HL-60/S4 treated with retinoic acid at 250 ng/mL for 4 days and 3 days (cell line): Measurements from ENCODE around the gene ANO4.

Experiments used
- in situ Hi-C: fragments of 300-500 bp; cut with MboI; formaldehyde crosslinking; loops from 2 replicates; pipeline ENCODE4 v1.7.0; 2022; ENCODE audit warnings: low sequenced_read_pairs

ANO4 gene

GRCh38 chr12:100801320-100801719 is 6.7 kb downstream of the ANO4 start:
- in situ Hi-C loops, result no loop called here

DNA sequence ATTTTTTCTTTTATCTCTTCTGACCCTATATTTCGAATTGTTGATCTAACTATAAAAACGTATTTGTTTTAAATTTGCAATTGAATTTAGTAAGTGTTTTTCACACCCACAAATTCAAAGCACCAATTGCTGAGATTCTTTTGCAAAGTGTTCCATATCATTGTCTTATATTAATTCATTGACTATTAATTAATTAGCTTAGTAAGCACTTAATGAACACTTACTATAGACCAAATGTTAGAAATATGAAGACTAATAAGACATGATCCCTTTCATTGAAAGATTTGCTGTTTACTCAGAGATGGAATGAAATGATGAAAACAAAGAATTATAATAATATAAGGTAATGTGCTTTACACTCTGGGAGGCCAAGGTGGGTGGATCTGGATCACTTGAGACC is 14.2 kb downstream of the ANO4 start:
- in situ Hi-C loops, result no loop called here

- in situ Hi-C loops, result no loop called here
Observed at GRCh38 chr12:100820314-100820713, 25.7 kb downstream of the ANO4 start.

DNA sequence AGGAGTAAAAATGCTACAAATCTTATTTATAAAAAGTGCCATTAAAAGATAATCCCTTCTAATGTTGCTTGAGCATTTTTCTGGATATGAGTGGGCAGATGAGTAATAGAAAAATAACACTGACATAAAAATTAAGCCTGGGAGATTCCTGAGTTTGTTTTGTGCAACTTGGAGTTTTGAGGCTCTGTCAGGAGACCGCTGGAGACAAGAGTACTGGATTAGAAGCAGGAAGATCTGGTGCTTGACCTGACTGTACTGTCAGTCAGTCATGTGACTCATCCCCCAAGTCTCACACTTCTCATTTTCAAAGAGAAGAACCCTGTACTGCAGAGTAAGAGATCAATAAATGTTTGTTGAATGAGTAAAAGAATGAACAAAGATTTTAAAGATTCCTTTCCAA is 29.4 kb downstream of the ANO4 start:
- in situ Hi-C loops, result no loop called here

DNA sequence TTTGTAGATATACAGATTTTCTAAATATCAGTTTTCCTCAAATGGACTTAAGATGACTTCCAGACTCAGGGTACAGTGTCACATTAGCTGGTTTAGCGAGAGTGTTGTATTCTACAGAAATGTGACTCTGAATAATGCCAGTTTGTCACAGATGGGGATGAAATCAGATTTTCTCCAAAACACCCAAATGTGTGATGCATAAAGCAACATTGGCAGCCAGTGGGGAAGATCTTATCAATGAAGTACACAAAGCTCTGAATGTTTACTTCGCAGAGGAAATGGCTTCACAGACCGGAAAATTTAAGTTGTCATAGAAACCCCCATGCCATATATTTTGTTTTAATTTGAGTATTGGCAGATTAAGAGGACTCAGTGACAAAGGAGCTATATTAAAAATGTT is 29.9 kb downstream of the ANO4 start:
- in situ Hi-C loops, result no loop called here

DNA sequence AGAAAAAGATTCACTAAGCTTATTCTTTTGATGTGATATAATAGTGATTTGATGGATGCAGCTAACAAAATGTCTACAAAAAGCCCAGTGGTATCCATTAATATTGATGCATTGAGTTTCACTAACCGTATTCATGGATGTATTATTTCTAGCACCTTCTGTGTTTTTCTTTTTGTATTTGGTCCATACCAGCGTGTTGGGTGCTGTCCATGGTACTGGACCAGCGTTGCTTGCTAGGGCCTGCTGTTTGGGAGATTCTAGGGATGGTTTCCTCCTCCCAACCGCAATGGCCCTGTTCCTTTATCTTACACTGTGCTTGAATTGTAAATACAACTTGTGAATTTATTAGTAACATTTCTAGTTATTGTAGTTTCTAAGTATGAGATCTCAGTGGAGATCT is 31.7 kb downstream of the ANO4 start:
- in situ Hi-C loops, result loop anchor here (25.0 kb wide), 1 partner anchor 486 kb away; no protein-coding TSS in a partner anchor

GRCh38 chr12:100827901-100828520 is 33.4 kb downstream of the ANO4 start:
- in situ Hi-C loops, result loop anchor here (25.0 kb wide), 1 partner anchor 484 kb away; no protein-coding TSS in a partner anchor

GRCh38 chr12:100830003-100830795 is 35.6 kb downstream of the ANO4 start:
- in situ Hi-C loops, result loop anchor here (25.0 kb wide), 1 partner anchor 482 kb away; no protein-coding TSS in a partner anchor

DNA sequence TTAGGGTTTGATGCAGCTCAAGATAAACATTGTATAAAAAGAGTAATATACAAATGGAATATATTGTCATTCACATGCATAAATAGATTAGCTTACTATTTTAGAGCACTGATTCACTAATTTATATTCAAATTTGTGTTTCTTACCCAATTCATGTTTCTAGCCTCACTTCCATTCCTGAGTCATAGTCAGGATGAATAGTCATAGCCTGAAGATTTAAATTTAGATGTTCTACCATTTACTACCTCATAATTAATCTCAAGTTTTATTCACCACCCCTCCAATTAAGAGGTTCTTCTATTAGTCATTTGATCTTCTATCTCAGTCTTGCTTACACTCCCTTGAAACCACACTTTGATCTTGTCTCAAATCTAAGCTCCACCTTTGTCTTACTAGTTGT is 38.7 kb downstream of the ANO4 start:
- in situ Hi-C loops, result loop anchor here (25.0 kb wide), 1 partner anchor 479 kb away; no protein-coding TSS in a partner anchor

- in situ Hi-C loops, result loop anchor here (25.0 kb wide), 1 partner anchor 472 kb away; no protein-coding TSS in a partner anchor
Observed at GRCh38 chr12:100840748-100841147, 46.2 kb downstream of the ANO4 start.

DNA sequence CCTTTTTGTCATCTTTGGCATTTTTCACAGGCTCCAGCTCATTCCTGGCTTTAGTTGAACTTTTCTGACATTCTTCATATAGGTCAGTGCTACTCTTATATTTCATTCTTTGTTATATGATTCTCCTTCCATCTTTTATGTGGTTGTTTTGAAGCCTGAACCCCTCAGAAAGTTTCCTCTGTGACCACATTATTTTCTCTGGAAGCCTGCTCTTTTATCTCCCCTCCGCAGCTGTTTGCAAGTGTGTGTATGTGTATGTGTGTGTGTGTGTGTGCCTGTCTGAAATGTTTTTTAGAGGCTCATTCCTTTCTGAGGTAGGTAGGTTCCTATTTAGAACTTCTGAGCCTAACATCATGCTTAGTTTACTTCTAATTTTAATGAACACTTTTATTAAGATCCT is 47.6 kb downstream of the ANO4 start:
- in situ Hi-C loops, result loop anchor here (25.0 kb wide), 1 partner anchor 470 kb away; no protein-coding TSS in a partner anchor

GRCh38 chr12:100843061-100843460 is 48.5 kb downstream of the ANO4 start:
- in situ Hi-C loops, result loop anchor here (25.0 kb wide), 1 partner anchor 469 kb away; no protein-coding TSS in a partner anchor

- in situ Hi-C loops, result loop anchor here (25.0 kb wide), 1 partner anchor 467 kb away; no protein-coding TSS in a partner anchor
Observed at GRCh38 chr12:100845095-100845494, 50.5 kb downstream of the ANO4 start.

DNA sequence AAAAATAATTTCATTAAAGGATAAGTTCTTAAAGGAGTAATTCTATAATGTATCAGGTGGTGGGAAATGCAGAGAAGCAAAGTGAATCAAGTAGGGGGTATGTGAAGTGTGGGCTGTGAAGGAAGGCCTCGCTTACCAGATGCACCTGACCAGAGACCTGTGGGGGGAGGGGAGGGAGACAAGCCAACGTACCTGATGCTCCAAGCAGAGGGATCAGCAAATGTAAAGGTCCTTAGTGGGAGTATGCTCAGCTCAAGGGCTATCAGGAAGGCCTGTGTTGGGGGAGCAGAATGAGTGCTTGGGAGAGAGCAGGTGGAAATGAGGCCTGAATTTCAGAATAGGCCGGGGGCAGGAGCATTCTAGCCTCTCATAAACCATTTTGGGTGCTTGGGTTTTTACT is 57.1 kb downstream of the ANO4 start:
- in situ Hi-C loops, result no loop called here

- in situ Hi-C loops, result no loop called here
Observed at GRCh38 chr12:100857418-100857817, 62.8 kb downstream of the ANO4 start.

DNA sequence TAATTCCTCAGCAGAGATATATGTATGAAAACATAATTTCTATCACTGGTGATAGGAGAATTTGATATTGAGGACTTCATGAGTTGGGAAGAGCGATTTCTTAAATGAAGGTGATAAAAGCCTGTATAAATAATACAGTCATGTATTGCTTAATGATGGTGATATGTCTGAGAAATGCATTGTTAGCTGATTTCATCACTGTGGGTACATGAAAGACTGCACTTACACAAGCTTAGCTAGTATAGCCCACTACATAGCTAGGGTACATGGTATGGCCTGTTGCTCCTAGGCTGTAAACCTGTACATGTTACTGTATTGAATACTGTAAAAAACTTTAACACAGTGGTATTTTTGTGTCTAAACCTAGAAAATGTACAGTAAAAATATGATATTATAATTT is 63.4 kb downstream of the ANO4 start:
- in situ Hi-C loops, result no loop called here

DNA sequence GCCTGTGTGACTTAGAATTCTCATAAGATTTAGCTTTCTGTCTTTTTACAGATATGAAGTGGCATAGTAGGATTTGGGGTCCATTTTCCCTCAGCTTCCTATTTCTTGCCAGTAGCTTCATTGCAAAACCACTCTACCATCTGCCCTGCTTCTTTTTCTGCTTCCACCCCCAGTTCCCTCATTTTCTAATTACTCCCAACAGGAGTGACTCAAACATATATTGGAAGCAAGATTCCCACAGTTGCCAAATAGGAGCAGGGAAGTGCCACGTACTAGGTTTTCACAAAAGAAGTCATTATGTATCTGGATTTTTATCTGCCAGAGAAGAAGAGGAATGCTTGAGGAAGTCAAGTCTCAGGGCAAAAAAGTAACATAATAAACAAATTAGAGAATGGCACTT is 64.1 kb downstream of the ANO4 start:
- in situ Hi-C loops, result no loop called here

GRCh38 chr12:100859063-100859627 is 64.6 kb downstream of the ANO4 start:
- in situ Hi-C loops, result no loop called here

DNA sequence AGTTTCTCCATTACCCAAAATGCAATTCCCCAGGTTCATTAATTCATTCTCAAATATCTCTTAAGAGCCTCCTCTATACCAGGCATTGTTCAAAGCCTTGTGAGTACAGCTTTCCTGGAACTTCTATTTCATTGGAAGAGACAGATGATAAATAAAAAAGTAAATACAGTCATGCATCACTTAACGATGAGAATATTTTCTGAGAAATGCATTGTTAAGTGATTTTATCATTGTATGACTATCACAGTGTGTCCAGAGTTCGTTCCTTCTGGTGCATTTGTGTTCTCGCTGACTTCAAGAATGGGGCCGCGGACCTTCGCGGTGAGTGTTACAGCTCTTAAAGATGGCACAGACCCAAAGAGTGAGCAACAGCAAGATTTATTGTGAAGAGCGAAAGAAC is 66.0 kb downstream of the ANO4 start:
- in situ Hi-C loops, result no loop called here

DNA sequence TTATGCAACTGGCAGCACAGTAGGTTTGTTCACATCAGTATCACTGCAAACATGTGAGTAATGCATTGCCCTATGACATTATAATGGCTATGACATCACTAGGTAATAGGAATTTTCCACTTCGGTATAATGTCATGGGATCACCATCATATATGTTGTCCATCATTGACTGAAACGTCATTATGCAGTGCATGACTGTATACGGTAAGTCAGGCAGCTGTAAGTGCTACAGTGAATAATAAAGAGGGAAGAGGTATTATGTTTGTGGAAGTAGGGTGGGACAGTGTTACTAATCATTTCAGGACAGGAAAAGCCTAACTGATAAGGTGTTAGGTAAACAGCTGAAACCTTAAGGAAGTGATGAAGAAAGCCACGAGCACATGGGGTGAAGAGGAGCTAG is 68.1 kb downstream of the ANO4 start:
- in situ Hi-C loops, result no loop called here

- in situ Hi-C loops, result no loop called here
Observed at GRCh38 chr12:100864366-100864765, 69.8 kb downstream of the ANO4 start.
